GM18505 (cell line): Measurements from ENCODE around the gene ELN.

Experiments used
- ATAC-seq: cut with Tn5 transposase; IDR thresholded peaks from one replicate; pipeline ENCODE4 v1.9.1; 2021; ENCODE audit not compliant: unreplicated experiment
- POLR2A ChIP-seq: IDR thresholded peaks from 4 replicates; pipeline ENCODE4 v1.6.1; 2011; ENCODE audit warnings: borderline replicate concordance; ENCODE audit not compliant: insufficient read depth, insufficient read length; ENCODE audit errors: extremely low read depth

ELN gene

DNA sequence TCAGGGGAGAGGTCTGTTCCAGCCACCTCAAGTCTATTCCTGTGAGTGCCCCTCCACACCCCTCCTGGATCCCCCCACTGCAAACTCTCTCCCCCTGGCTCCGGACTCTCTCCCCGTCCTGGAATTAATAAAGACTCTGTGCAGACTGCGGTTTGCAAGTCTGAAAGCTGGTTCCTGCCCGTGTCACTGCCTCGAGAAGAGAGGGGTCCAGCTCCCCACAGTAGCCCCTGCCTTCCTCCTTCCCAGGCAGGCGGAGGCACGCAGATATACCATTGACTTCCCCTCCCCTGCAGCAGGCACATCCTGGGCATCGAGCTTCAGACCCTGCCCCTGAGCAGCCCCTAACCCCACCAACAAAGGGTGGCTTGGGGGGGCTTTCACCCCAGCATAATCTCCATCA is 2.2 kb upstream of the ELN start:
- no peak for ATAC-seq
- no peak for TF ChIP-seq POLR2A

GRCh38 chr7:74026406-74026902 is 1.5 kb upstream of the ELN start:
- no peak for ATAC-seq
- TF ChIP-seq POLR2A, result no peak

- TF ChIP-seq POLR2A, result no peak
- no peak for ATAC-seq
Measured at GRCh38 chr7:74026903-74027682, 880 bp upstream of the ELN start.

DNA sequence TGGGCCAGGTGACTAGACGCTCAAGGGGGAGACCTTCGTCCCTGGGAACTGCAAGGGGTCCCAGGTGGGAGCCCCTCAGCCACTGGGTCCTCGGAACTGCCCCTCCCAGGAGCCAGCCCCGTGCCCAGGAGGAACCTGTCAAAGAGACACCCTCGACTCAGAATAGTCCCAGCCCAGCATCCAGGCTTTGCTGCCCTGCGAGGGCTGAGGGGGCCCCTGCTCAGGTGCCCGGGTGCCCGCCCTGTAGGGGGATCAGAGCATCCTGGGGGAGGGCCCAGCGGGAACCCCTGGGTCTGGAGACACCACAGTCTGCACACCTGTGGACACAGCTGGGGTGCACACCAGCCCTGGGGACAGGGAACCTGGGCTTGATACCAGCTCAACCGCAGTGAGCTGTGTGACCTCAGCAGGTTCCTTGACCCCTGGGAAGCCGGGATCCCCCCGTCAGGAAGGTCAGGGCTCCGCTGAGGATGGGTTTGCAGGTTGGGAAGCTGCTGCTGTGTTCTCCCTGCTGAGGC is 407 bp downstream of the ELN start:
- TF ChIP-seq POLR2A, result no peak
- ATAC-seq, result no peak

DNA sequence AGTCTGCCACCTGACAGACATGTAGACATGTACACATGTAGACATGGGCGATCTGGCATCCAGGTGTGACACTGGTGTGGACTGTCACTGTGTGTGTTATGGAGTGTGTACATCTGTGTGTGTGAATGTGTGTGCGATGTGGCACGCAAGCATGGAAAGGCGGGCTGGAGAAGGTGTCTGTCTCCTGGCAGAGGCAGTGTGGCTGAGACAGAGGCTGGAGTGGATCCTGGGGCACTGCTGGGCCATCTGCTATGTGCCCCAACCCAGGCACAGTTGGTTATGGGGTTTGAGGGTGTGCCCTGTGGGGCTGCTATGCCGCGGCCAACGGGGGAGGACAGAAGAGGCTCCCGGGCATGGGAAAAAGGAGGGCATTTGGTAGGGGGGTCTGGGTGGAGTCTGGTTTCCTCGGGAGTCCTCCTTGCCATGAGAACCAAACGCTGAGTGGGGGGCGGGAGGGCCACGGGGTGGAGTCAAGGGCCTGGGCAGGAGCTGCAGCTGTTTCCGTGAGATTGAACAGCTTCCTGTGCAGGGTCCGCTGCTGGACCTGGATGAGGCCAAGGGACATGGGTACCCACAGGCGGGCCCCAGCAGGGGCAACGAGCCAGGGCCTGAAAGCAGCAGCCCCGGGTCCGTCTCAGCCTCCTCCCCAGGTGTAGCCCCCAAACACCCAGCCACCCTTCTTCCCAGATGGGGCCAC is 1.3 kb downstream of the ELN start:
- ATAC-seq, result no peak

GRCh38 chr7:74029991-74030415 is 2.0 kb downstream of the ELN start:
- TF ChIP-seq POLR2A, result no peak
- ATAC-seq, result no peak

More for the DNA sequence above, 1.3 kb downstream of the ELN start:
- no peak for TF ChIP-seq POLR2A

GRCh38 chr7:74030861-74031260 is 2.9 kb downstream of the ELN start:
- TF ChIP-seq POLR2A, result no peak
- ATAC-seq, result no peak

- ATAC-seq, result no peak
Measured at GRCh38 chr7:74031403-74032190, 3.6 kb downstream of the ELN start.

DNA sequence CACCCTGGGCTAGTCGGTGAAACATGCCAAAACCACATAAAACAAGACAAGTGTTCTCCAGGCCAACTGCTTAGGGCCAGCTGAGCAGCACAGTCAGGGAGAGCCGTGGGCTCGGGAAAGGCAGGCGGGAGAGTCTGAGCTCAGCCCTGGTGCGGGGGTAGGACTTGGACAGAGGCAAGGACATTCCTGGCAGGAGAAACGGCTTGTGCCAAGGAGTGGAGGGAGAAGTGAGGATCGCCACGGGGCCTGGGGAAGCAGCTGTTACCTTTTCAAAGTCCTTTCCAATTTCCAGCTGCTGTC is 4.2 kb downstream of the ELN start:
- no peak for TF ChIP-seq POLR2A
- ATAC-seq, result no peak

More at GRCh38 chr7:74031403-74032190, 3.6 kb downstream of the ELN start:
- no peak for TF ChIP-seq POLR2A

- no peak for ATAC-seq
- TF ChIP-seq POLR2A, result no peak
Measured at GRCh38 chr7:74032624-74033371, 4.8 kb downstream of the ELN start.

DNA sequence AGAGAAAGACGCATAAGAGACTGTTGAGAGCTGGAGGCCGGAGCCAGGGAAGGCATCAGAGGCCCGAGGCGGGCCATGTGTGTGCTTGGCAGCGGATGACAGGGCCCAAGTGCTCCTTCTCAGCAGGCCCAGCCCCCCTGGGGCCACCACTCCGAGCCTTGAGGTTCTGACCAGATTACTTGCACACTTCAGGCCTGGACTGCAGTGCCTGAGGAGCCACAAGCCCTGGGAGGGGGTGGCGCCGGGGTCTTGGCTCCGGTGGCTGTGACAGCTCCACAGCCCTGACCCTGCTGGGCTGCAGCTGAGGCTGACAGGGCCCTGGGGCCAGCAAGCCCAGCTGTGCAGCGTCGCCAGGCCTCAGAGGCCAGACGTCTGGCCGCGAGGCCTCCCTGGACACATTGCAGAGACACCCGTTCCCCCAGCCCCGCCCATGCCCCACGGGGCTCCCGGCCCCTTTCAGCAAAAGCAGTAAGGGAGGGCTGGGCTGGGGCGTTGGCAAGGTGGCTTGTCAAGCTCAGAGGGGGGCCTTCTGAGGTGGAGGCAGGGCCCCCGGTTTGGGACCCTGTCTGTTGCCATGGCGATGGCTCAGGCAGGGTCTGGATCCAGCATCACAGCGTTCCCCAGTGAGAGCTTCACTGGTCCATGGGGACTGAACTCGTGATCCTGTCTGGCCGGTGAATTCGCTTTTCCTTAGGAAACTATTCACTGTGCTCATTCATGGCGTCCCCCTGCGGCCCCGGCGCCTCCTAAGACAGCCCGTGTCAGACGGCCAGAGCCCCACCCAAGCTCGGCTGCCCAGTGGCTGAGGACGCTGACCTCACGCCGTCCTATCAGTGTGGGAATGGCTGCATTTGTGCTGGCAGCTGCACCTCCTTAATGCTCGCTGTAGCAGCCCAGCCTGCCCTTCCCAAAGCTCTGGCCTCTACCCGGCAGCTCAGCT is 5.7 kb downstream of the ELN start:
- no peak for ATAC-seq
- TF ChIP-seq POLR2A, result no peak

- ATAC-seq, result no peak
- no peak for TF ChIP-seq POLR2A
Measured at GRCh38 chr7:74037609-74038008, 9.6 kb downstream of the ELN start.
